SU-DHL-6 (cell line): ENCODE data around the gene ERCC8.

Source experiments
- EZH2phosphoT487 ChIP-seq: fragments of 200-600 bp; sonication (generic), shearing (Covaris generic); conservative IDR thresholded peaks from 2 replicates; pipeline ENCODE4 v1.6.1; 2018; ENCODE audit warnings: mild to moderate bottlenecking, antibody characterized with exemption, low read length, moderate library complexity, mixed read lengths
- TF ChIP-seq, protein P1 (sequence below): fragments of 200-600 bp; sonication (generic); IDR thresholded peaks from one replicate; pipeline ENCODE4 v1.5.1; 2017; ENCODE audit warnings: antibody characterized with exemption, mild to moderate bottlenecking, low read length, moderate library complexity; ENCODE audit not compliant: insufficient read depth, poor library complexity, severe bottlenecking

DNA sequence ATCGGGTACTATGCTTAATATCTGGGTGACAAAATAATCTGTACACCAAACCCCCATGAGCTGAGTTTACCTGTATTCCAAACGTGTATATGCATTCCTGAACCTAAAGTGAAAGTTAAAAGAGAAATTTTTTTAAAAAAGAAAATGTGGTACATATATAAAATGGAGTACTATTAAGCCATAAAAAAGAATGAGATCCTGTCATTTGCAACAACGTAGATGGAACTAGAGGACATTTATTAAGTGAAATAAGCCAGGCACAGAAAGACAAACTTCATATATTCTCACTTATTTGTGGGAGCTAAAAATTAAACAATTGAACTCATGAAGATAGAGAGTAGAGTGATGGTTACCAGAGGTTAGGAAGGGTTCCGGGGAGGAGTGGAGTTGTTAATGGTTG is 44.9 kb upstream of the ERCC8 start:
- TF ChIP-seq, protein P1, sequence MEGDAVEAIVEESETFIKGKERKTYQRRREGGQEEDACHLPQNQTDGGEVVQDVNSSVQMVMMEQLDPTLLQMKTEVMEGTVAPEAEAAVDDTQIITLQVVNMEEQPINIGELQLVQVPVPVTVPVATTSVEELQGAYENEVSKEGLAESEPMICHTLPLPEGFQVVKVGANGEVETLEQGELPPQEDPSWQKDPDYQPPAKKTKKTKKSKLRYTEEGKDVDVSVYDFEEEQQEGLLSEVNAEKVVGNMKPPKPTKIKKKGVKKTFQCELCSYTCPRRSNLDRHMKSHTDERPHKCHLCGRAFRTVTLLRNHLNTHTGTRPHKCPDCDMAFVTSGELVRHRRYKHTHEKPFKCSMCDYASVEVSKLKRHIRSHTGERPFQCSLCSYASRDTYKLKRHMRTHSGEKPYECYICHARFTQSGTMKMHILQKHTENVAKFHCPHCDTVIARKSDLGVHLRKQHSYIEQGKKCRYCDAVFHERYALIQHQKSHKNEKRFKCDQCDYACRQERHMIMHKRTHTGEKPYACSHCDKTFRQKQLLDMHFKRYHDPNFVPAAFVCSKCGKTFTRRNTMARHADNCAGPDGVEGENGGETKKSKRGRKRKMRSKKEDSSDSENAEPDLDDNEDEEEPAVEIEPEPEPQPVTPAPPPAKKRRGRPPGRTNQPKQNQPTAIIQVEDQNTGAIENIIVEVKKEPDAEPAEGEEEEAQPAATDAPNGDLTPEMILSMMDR, result no peak
- no peak for TF ChIP-seq EZH2phosphoT487
